ENCODE data around the gene CCIN.
A peak's percentile ranks its signal among the peaks of the same experiment; 100 is the strongest.
"Not testable (repeated sequence)": the region's sequence is repeated elsewhere in the genome, so short reads cannot be mapped to it uniquely, and the experiment has no call there.

CCIN gene

DNA sequence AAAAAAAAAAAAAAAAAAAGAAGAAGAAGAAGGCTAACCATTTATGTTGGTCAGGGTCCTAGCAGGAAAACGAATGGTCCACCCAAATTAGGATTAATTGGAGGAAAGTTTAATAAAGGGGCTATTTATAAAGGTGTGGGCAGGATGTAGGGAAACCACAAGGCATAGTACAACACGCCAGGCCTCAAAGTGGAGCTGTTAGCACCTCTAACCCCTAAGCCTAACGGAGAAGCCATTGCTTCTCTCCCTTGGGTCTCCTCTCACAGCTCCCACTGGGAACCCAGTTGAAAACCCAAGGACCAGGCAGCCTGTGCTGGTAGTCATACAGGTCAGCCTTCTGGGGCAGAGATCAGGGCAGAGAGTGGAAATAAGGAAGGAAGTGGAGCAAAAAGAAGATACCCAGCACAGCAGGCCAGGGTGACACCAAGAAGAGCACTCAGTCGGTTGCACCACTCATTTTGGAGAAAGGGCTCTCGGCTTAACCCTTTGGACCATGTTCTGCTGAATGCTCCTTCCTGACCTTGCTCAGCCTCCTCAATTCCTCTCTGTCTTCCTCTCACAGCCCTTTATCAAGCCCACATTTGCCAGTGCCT is 41.4 kb upstream of the CCIN start:
- H3K4me3 ChIP-seq (ENCODE audit: low read depth, low read length), result no peak overlapping the region
- TF ChIP-seq, protein P1, sequence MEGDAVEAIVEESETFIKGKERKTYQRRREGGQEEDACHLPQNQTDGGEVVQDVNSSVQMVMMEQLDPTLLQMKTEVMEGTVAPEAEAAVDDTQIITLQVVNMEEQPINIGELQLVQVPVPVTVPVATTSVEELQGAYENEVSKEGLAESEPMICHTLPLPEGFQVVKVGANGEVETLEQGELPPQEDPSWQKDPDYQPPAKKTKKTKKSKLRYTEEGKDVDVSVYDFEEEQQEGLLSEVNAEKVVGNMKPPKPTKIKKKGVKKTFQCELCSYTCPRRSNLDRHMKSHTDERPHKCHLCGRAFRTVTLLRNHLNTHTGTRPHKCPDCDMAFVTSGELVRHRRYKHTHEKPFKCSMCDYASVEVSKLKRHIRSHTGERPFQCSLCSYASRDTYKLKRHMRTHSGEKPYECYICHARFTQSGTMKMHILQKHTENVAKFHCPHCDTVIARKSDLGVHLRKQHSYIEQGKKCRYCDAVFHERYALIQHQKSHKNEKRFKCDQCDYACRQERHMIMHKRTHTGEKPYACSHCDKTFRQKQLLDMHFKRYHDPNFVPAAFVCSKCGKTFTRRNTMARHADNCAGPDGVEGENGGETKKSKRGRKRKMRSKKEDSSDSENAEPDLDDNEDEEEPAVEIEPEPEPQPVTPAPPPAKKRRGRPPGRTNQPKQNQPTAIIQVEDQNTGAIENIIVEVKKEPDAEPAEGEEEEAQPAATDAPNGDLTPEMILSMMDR (IDR thresholded peaks at IDR 0.05; ENCODE audit: borderline replicate concordance, insufficient read depth, low read depth, low read length), result no peak

DNA sequence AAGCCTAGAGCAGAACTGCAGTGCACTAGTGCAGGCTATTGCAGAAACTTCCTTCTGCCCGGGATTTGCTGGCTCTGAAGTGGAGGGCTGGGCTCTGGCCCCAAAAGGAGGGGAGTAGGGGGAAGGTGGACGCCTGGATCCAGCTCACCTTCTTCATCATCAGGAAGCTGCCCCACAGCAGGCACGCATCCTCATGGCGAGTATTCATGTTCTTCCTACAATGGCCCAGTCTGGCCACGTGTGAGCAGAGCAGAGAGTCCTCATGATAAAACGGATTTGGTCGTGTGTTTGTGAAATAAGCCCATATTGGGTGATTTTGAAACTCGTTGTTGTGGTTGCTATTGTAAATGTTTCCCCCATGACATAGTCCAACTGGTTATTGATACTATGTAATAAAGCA is 40.8 kb upstream of the CCIN start:
- no peak overlapping the region for H3K4me3 ChIP-seq (ENCODE audit: low read depth, low read length)
- TF ChIP-seq, protein P1 (IDR thresholded peaks at IDR 0.05; ENCODE audit: borderline replicate concordance, insufficient read depth, low read depth, low read length), result no peak

DNA sequence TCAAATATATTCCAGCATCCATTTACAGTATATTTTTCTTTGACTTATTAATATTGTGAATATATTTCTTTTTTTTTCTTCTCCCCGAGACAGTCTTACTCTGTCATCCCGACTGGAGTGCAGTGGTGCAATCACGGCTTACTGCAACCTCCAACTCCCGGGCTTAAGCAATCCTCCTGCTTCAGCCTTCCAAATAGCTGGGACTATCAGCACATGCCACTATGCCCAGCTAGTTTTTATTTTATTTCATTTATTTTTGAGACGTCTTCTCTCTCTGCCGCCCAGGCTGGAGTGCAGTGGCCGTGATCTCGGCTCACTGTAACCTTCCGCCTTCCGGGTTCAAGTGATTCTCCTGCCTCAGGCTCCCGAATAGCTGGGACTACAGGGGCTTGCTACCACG is 40.0 kb upstream of the CCIN start:
- TF ChIP-seq, protein P1 (IDR thresholded peaks at IDR 0.05; ENCODE audit: borderline replicate concordance, insufficient read depth, low read depth, low read length), result no peak
- H3K4me3 ChIP-seq (ENCODE audit: low read depth, low read length), result no peak overlapping the region

DNA sequence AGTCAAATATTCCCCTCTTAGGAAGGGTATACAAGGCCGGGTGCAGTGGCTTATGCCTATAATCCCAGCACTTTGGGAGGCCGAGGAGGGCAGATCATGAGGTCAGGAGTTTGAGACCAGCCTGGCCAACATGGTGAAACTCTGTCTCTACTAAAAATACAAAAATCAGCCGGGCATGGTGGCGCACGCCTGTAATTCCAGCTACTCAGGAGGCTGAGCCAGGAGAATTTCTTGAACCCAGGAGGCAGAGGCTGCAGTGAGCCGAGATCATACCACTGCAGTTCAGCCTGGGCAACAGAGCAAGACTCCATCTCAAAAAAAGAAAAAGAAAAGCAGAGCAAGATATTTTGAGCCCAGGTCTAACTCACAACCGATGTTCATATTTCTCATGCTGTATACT is 37.5 kb upstream of the CCIN start:
- H3K4me3 ChIP-seq (ENCODE audit: low read depth, low read length), result not testable (repeated sequence)

DNA sequence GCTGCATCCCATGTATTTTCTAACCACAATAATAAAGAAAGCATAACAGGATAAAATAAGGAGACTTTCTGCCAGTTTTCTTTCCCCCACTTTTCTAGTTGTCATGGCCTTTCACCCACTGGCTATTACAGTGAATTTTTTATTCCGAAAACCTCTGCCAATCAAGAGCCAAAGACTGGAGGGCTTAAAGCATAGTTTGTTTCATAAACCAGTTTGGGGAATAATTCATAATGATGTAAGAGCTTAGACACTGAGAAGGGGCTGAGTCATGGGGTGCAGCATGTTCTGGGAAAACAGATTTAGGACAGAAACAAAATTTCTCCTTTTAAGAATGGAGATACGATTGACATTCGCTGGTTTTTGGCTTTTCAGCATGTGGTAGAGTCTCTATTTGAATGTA is 37.1 kb upstream of the CCIN start:
- TF ChIP-seq, protein P1 (IDR thresholded peaks at IDR 0.05; ENCODE audit: borderline replicate concordance, insufficient read depth, low read depth, low read length), result no peak

DNA sequence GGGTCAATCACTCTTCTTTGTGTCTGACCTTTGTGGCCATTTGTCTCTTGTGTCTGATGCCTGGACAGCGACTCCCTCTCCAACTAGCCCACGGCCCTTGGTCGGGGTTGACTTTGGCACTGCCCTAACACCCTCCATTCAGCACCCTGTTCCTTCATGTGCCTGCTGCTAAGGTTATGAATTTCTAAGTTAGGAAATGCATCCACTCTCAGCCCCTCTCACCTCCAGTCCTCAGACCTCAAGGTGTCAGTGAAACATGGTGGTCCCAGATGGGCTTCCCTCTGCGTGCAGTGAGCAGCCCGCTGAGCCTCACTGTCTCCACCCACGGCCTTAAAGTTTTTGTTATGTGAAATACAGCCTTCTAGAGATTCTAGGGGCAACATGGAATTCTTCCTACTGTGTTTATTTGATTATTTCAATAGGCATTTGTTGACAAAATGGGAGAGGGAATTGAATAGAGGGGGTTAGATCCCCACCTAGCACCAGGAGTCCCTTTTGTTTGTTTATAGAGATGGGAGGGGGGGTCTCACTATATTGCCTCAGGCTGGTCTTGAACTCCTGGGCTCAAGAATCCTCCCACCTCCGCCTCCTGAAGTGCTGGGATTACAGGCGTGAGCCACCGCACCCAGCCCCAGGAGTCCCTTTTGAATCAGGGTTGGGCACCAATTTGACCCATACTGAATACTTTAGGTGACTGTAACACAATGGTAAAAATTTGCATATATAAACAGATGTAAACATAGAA is 34.3 kb upstream of the CCIN start:
- H3K4me3 ChIP-seq (ENCODE audit: low read depth, low read length), result no peak overlapping the region
- TF ChIP-seq, protein P1 (IDR thresholded peaks at IDR 0.05; ENCODE audit: borderline replicate concordance, insufficient read depth, low read depth, low read length), result no peak

More for the DNA sequence above, 37.1 kb upstream of the CCIN start:
- H3K4me3 ChIP-seq (ENCODE audit: low read depth, low read length), result no peak overlapping the region

DNA sequence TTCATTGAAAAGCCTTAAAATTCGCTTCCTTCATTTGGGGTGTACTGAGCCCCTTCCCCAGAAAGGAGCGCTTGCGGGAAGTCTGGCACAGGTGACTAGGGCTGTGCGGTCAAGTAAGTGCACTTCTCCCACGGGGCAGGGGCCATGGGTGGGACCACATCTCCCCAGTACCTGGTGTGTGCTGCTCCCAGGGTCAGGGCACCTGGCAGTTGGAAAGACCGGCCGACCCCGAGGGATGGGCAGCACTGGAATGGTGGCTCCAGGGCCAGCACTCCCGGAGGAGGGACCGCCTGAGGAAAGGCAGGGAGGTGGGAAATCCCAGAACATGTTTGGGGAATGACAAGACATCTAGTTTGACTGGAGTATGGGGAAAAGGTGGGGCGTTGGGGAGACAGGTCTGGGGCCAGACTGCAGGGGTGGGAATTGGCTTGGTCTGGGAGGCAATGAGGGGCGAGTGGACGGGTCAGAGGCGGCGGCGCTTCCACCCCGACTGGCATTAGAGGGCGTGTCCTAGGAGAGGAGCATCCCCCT is 33.4 kb upstream of the CCIN start:
- TF ChIP-seq, protein P1 (IDR thresholded peaks at IDR 0.05; ENCODE audit: borderline replicate concordance, insufficient read depth, low read depth, low read length), result no peak
- H3K4me3 ChIP-seq (ENCODE audit: low read depth, low read length), result peak overlapping the region; percentile 68
